GM12874 (cell line): ENCODE data around the gene DHRS9.

ENCODE experiments used
- CTCF ChIP-seq: IDR thresholded peaks from 2 replicates; pipeline ENCODE4 v1.5.1; 2011; ENCODE audit warnings: low read depth, mild to moderate bottlenecking, control low read depth, low read length, moderate library complexity; ENCODE audit not compliant: insufficient read depth

The DHRS9 gene

GRCh38 chr2:169046440-169047151, 22.8 kb upstream of the DHRS9 start:
- no peak for TF ChIP-seq CTCF

GRCh38 chr2:169047256-169048250, 21.8 kb upstream of the DHRS9 start:
- TF ChIP-seq CTCF, result no peak

- no peak for TF ChIP-seq CTCF
Observed at GRCh38 chr2:169049142-169049541, 20.2 kb upstream of the DHRS9 start.

- no peak for TF ChIP-seq CTCF
Observed at GRCh38 chr2:169050476-169051240, 18.7 kb upstream of the DHRS9 start.

GRCh38 chr2:169065422-169065821, 3.9 kb upstream of the DHRS9 start:
- no peak for TF ChIP-seq CTCF

GRCh38 chr2:169065864-169066517, 3.4 kb upstream of the DHRS9 start:
- no peak for TF ChIP-seq CTCF
